ENCODE results near the gene GDF10. TPM values are rescaled to one million over a fixed set of nuclear protein-coding genes. Genes with fewer than 3 reads are reported as not detected.

GDF10 gene
- total RNA-seq, 2 experiments from 2014 or later = not detected

- DNase-seq = no peak
- POLR2A ChIA-PET = no interaction called here
- CTCF ChIA-PET = interaction anchor here (0.5 to 1.9 kb wide), 3 partner anchors 12 to 1387 kb away, joined by 3 to 5 read pairs (median 4); no protein-coding TSS in a partner anchor
- Mint-ChIP-seq H3K36me3 (ENCODE audit: low read depth) (no peaks in the 10 kb centered on the region), H3K4me1 (ENCODE audit: low read depth) (no peaks in the 10 kb centered on the region), H3K4me3 (no peak overlapping the region), H3K27me3 (ENCODE audit: low read depth) (no peaks in the 10 kb centered on the region), H3K27ac (no peak overlapping the region), H3K9me3 (ENCODE audit: insufficient read depth) (no peaks in the 10 kb centered on the region)
- ATAC-seq = no peak
These were observed 52.2 kb downstream of the GDF10 start for GRCh38 chr10:47351899-47352815.

DNA sequence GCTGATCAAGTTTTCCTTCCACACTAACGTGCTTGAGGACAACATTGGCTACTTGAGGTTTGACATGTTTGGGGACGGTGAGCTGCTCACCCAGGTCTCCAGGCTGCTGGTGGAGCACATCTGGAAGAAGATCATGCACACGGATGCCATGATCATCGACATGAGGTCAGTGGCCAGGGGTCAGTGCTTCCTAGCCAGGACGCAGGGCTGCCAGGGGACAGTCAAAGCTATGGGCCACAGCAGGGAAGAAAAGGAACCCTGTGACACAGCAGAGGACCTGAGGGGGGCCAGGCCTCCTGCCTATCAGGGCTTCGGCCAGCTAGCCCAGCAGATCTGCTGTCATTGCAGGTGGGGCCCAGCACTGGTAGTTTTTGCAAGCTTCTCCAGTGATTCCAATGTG, 53.4 kb downstream of the GDF10 start:
- ATAC-seq = no peak
- ChIA-PET CTCF (interaction anchor here (1.0 to 1.9 kb wide), 3 partner anchors 9 to 47 kb away, joined by 4 to 5 read pairs (median 4); no protein-coding TSS in a partner anchor), POLR2A (no interaction called here)
- no peak overlapping the region for H3K4me3 Mint-ChIP-seq
- no peak for DNase-seq
- H3K27ac Mint-ChIP-seq = no peak overlapping the region
- H3K9me3 Mint-ChIP-seq (ENCODE audit: insufficient read depth) = no peaks in the 10 kb centered on the region
- no peaks in the 10 kb centered on the region for H3K36me3 Mint-ChIP-seq (ENCODE audit: low read depth)
- H3K4me1 Mint-ChIP-seq (ENCODE audit: low read depth) = no peaks in the 10 kb centered on the region
- no peaks in the 10 kb centered on the region for H3K27me3 Mint-ChIP-seq (ENCODE audit: low read depth)

DNA sequence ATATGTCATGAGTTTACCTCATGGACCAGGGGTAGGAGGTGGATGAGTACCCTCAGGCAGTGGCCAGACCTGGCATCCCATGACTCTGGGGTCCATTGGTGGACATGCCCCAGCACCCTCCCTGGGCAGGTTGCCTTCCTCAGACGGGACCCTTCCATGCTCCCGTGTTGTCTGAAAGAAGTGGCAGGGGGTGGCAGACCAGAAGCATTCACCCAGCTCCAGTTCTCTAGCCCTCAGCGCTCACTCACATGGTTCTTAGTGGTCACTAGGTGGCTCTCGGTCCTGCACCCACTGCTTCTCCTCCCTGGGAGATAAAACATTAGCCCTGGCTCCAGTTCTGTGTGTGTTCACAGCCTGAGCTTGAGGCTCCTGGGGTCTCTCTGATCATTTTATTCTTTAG, 54.2 kb downstream of the GDF10 start:
- H3K4me1 Mint-ChIP-seq (ENCODE audit: low read depth) = no peaks in the 10 kb centered on the region
- no peaks in the 10 kb centered on the region for H3K9me3 Mint-ChIP-seq (ENCODE audit: insufficient read depth)
- ChIA-PET POLR2A (no interaction called here), CTCF (interaction anchor here (1.9 kb wide), 1 partner anchor 14 kb away, joined by 5 read pairs; no protein-coding TSS in a partner anchor)
- H3K36me3 Mint-ChIP-seq (ENCODE audit: low read depth) = no peaks in the 10 kb centered on the region
- H3K4me3 Mint-ChIP-seq = no peak overlapping the region
- no peaks in the 10 kb centered on the region for H3K27me3 Mint-ChIP-seq (ENCODE audit: low read depth)
- no peak for DNase-seq
- ATAC-seq = no peak
- H3K27ac Mint-ChIP-seq = no peak overlapping the region

GRCh38 chr10:47354900-47355299, 54.9 kb downstream of the GDF10 start:
- H3K27me3 Mint-ChIP-seq (ENCODE audit: low read depth) = no peaks in the 10 kb centered on the region
- CTCF ChIA-PET = no interaction called here
- H3K36me3 Mint-ChIP-seq (ENCODE audit: low read depth) = no peaks in the 10 kb centered on the region
- POLR2A ChIA-PET = no interaction called here
- no peaks in the 10 kb centered on the region for H3K9me3 Mint-ChIP-seq (ENCODE audit: insufficient read depth)
- H3K27ac Mint-ChIP-seq = no peak overlapping the region
- H3K4me3 Mint-ChIP-seq = no peak overlapping the region
- H3K4me1 Mint-ChIP-seq (ENCODE audit: low read depth) = no peaks in the 10 kb centered on the region
- DNase-seq = no peak
- ATAC-seq = no peak

- ATAC-seq = no peak
- ChIA-PET CTCF (no interaction called here), POLR2A (no interaction called here)
- Mint-ChIP-seq H3K27ac (no peak overlapping the region), H3K9me3 (ENCODE audit: insufficient read depth) (no peaks in the 10 kb centered on the region), H3K4me1 (ENCODE audit: low read depth) (no peaks in the 10 kb centered on the region), H3K27me3 (ENCODE audit: low read depth) (no peaks in the 10 kb centered on the region), H3K36me3 (ENCODE audit: low read depth) (no peaks in the 10 kb centered on the region), H3K4me3 (no peak overlapping the region)
- no peak for DNase-seq
These were observed 56.7 kb downstream of the GDF10 start for GRCh38 chr10:47356708-47357107.

- Mint-ChIP-seq H3K4me1 (ENCODE audit: low read depth) (no peaks in the 10 kb centered on the region), H3K27me3 (ENCODE audit: low read depth) (no peaks in the 10 kb centered on the region), H3K36me3 (ENCODE audit: low read depth) (no peaks in the 10 kb centered on the region), H3K4me3 (no peak overlapping the region), H3K9me3 (ENCODE audit: insufficient read depth) (no peaks in the 10 kb centered on the region), H3K27ac (no peak overlapping the region)
- ChIA-PET POLR2A (no interaction called here), CTCF (no interaction called here)
- DNase-seq = no peak
- ATAC-seq = no peak
These were observed 57.2 kb downstream of the GDF10 start for GRCh38 chr10:47357131-47357582.

- DNase-seq = no peak
These were observed 57.9 kb downstream of the GDF10 start for GRCh38 chr10:47357911-47358310.

GRCh38 chr10:47358457-47358856, 58.5 kb downstream of the GDF10 start:
- DNase-seq (no peak), ATAC-seq (no peak)
- ChIA-PET POLR2A (no interaction called here), CTCF (no interaction called here)
- H3K27me3 Mint-ChIP-seq (ENCODE audit: low read depth) = no peaks in the 10 kb centered on the region
- H3K36me3 Mint-ChIP-seq (ENCODE audit: low read depth) = no peaks in the 10 kb centered on the region
- no peaks in the 10 kb centered on the region for H3K9me3 Mint-ChIP-seq (ENCODE audit: insufficient read depth)
- no peak overlapping the region for H3K27ac Mint-ChIP-seq
- H3K4me3 Mint-ChIP-seq = no peak overlapping the region
- H3K4me1 Mint-ChIP-seq (ENCODE audit: low read depth) = no peaks in the 10 kb centered on the region

More at GRCh38 chr10:47357911-47358310, 57.9 kb downstream of the GDF10 start:
- H3K36me3 Mint-ChIP-seq (ENCODE audit: low read depth) = no peaks in the 10 kb centered on the region
- no peaks in the 10 kb centered on the region for H3K9me3 Mint-ChIP-seq (ENCODE audit: insufficient read depth)
- ChIA-PET CTCF (no interaction called here), POLR2A (no interaction called here)
- no peaks in the 10 kb centered on the region for H3K27me3 Mint-ChIP-seq (ENCODE audit: low read depth)
- H3K4me3 Mint-ChIP-seq = no peak overlapping the region
- ATAC-seq = no peak
- no peak overlapping the region for H3K27ac Mint-ChIP-seq
- no peaks in the 10 kb centered on the region for H3K4me1 Mint-ChIP-seq (ENCODE audit: low read depth)

GRCh38 chr10:47359101-47359500, 59.1 kb downstream of the GDF10 start:
- DNase-seq = no peak
- no peaks in the 10 kb centered on the region for H3K9me3 Mint-ChIP-seq (ENCODE audit: insufficient read depth)
- no peaks in the 10 kb centered on the region for H3K4me1 Mint-ChIP-seq (ENCODE audit: low read depth)
- H3K36me3 Mint-ChIP-seq (ENCODE audit: low read depth) = no peaks in the 10 kb centered on the region
- H3K4me3 Mint-ChIP-seq = no peak overlapping the region
- no peak overlapping the region for H3K27ac Mint-ChIP-seq
- H3K27me3 Mint-ChIP-seq (ENCODE audit: low read depth) = no peaks in the 10 kb centered on the region
- no peak for ATAC-seq
- POLR2A ChIA-PET = no interaction called here
- CTCF ChIA-PET = interaction anchor here (1.0 kb wide), 1 partner anchor 311 kb away, joined by 3 read pairs; no protein-coding TSS in a partner anchor

GRCh38 chr10:47359626-47360418, 59.8 kb downstream of the GDF10 start:
- DNase-seq = no peak
- no peaks in the 10 kb centered on the region for H3K36me3 Mint-ChIP-seq (ENCODE audit: low read depth)
- POLR2A ChIA-PET = no interaction called here
- H3K27me3 Mint-ChIP-seq (ENCODE audit: low read depth) = no peaks in the 10 kb centered on the region
- ATAC-seq = no peak
- H3K4me3 Mint-ChIP-seq = no peak overlapping the region
- CTCF ChIA-PET = interaction anchor here (1.0 to 1.7 kb wide), 2 partner anchors 12 to 312 kb away, joined by 3 to 4 read pairs; no protein-coding TSS in a partner anchor
- no peaks in the 10 kb centered on the region for H3K9me3 Mint-ChIP-seq (ENCODE audit: insufficient read depth)
- H3K27ac Mint-ChIP-seq = no peak overlapping the region
- no peaks in the 10 kb centered on the region for H3K4me1 Mint-ChIP-seq (ENCODE audit: low read depth)

DNA sequence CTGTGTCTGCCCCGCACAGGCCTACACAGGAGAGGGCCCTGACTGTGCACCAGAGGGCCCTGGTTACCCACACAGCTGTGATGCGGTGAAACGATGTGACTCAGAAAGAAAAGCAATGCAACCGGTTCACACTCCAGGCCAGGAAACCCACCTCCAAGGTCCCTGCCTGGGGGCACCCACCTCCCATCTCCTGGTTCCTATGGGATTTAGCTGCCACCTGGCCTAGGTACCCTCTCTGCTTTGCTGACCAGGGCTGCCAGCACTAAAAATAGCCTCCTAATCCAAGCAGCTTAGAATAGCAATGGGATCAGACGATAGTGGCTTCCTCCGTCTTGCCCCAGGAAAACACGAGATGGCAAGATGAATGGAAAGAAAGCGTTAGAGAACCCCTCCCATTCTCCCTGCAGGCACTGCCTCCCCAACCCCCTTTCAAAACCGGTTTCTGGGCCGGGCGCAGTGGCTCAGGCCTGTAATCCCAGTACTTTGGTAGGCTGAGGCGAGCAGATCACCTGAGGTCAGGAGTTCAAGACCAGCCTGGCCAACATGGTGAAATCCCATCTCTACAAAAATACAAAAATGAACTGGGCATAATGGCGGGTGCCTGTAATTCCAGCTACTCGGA, 60.5 kb downstream of the GDF10 start:
- no peak for ATAC-seq
- Mint-ChIP-seq H3K36me3 (ENCODE audit: low read depth) (no peaks in the 10 kb centered on the region), H3K4me3 (no peak overlapping the region), H3K9me3 (ENCODE audit: insufficient read depth) (no peaks in the 10 kb centered on the region), H3K27me3 (ENCODE audit: low read depth) (no peaks in the 10 kb centered on the region), H3K4me1 (ENCODE audit: low read depth) (no peaks in the 10 kb centered on the region), H3K27ac (no peak overlapping the region)
- no peak for DNase-seq
- ChIA-PET POLR2A (no interaction called here), CTCF (interaction anchor here (1.7 kb wide), 1 partner anchor 13 kb away, joined by 4 read pairs; no protein-coding TSS in a partner anchor)

Measured in activated CD8-positive, alpha-beta T cell treated with anti-CD3 and anti-CD28 coated beads, Interleukin-2, amount 10 ng/mL, durations not matched to agents 7 days and 5 days (primary cell).